ENCODE results near the gene HELQ.

GRCh38 chr4:83489711-83490326 lies 34.2 kb upstream of the HELQ start:
- no peak for TF ChIP-seq CTCF (IDR thresholded peaks at IDR 0.05; ENCODE audit: poor library complexity)
- no peak for TF ChIP-seq EZH2phosphoT487 (IDR thresholded peaks at IDR 0.05; ENCODE audit: low read depth, severe bottlenecking, unreplicated experiment)
